ENCODE measurements around the gene MAGOH. TPM values are rescaled to one million over a fixed set of nuclear protein-coding genes. Genes with fewer than 3 reads are reported as not detected.
"Not testable (repeated sequence)": the region's sequence is repeated elsewhere in the genome, so short reads cannot be mapped to it uniquely, and the experiment has no call there.

MAGOH gene
- total RNA-seq, 1 donor from 2014 or later = 55.0 TPM

GRCh38 chr1:53188099-53188498, 50.2 kb downstream of the MAGOH start:
- no peak for DNase-seq (ENCODE audit: extremely low spot score, unreplicated experiment)
- TF ChIP-seq CTCF (conservative IDR thresholded peaks at IDR 0.05) = no peak
- H3K27me3 Mint-ChIP-seq = peaks cover 5% of the 10 kb centered on the region
- no peaks in the 10 kb centered on the region for H3K9me3 Mint-ChIP-seq
- no peaks in the 10 kb centered on the region for H3K36me3 Mint-ChIP-seq
- no peak overlapping the region for H3K4me3 Mint-ChIP-seq
- no peak overlapping the region for H3K27ac Mint-ChIP-seq
- H3K4me1 Mint-ChIP-seq (ENCODE audit: unreplicated experiment) = peaks cover 6% of the 10 kb centered on the region

DNA sequence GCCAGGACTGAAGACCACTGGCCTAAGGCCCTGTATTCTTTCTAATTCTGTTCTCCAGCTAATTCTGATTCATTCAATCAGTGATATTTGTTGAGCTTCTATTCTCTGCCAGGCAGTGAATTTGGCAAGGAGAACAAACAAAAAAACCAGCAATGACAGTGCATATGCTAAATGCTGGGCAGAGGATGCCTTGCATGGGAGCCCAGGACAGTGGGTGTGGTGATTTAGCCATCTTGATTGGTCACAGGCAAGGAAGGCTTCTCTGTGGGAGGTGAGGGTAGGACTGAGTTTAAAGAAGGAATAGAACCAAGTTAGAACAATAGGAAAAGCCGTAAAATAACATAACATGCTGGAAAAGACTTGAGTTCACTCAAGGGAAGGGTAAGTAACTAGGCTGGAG, 50.9 kb downstream of the MAGOH start:
- Mint-ChIP-seq H3K4me1 (ENCODE audit: unreplicated experiment) (peaks cover 6% of the 10 kb centered on the region), H3K36me3 (no peaks in the 10 kb centered on the region), H3K27ac (no peak overlapping the region), H3K4me3 (no peak overlapping the region), H3K9me3 (no peaks in the 10 kb centered on the region), H3K27me3 (peaks cover 5% of the 10 kb centered on the region)
- TF ChIP-seq CTCF (conservative IDR thresholded peaks at IDR 0.05) = no peak
- DNase-seq (ENCODE audit: extremely low spot score, unreplicated experiment) = no peak

DNA sequence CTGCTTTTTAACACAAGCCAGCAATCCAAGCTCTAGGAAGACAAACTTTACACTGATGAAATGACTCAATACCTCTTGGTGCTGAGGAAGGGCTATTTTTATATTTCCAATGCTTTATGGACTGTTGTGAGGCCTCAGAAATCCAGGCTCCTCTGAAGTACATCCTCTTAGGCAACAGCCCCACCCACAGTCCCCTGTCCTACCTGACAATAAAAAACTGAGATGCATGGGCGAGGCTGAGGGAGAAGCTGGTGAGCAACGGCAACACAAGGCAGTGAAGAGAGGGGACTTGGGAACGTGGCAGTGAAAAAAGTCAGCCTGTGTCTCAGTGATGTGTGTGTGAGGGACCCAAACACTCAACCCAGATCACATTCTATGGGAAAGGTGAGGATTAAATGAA, 51.8 kb downstream of the MAGOH start:
- Mint-ChIP-seq H3K27me3 (peaks cover 5% of the 10 kb centered on the region), H3K4me1 (ENCODE audit: unreplicated experiment) (peaks cover 6% of the 10 kb centered on the region), H3K9me3 (no peaks in the 10 kb centered on the region), H3K36me3 (no peaks in the 10 kb centered on the region), H3K27ac (no peak overlapping the region), H3K4me3 (no peak overlapping the region)
- no peak for DNase-seq (ENCODE audit: extremely low spot score, unreplicated experiment)
- no peak for TF ChIP-seq CTCF (conservative IDR thresholded peaks at IDR 0.05)

GRCh38 chr1:53185955-53186297, 52.4 kb downstream of the MAGOH start:
- H3K4me3 Mint-ChIP-seq; DNase-seq (ENCODE audit: extremely low spot score, unreplicated experiment); H3K27me3 Mint-ChIP-seq; H3K9me3 Mint-ChIP-seq; H3K36me3 Mint-ChIP-seq; H3K4me1 Mint-ChIP-seq (ENCODE audit: unreplicated experiment); H3K27ac Mint-ChIP-seq: not testable (repeated sequence)
- peak; percentile 53 for TF ChIP-seq CTCF (conservative IDR thresholded peaks at IDR 0.05)

GRCh38 chr1:53183095-53183990, 55.0 kb downstream of the MAGOH start:
- Mint-ChIP-seq H3K9me3 (no peaks in the 10 kb centered on the region), H3K36me3 (no peaks in the 10 kb centered on the region), H3K27ac (no peak overlapping the region), H3K4me1 (ENCODE audit: unreplicated experiment) (no peaks in the 10 kb centered on the region), H3K27me3 (peaks cover 5% of the 10 kb centered on the region), H3K4me3 (no peak overlapping the region)
- TF ChIP-seq CTCF (conservative IDR thresholded peaks at IDR 0.05) = no peak
- no peak for DNase-seq (ENCODE audit: extremely low spot score, unreplicated experiment)
